Dermis microvascular lymphatic vessel endothelial cell (primary cell): ENCODE results near the gene BAIAP3. TPM values are rescaled to one million over a fixed set of nuclear protein-coding genes. Genes with fewer than 3 reads are reported as not detected.

ENCODE experiments used
- DNase-seq, 2 donors: peaks; one replicate each; pipeline versions ENCODE4 v3.0.0 to v3.0.0-alpha.2; 2010; ENCODE audit warnings: low read depth in 2 of 2
- total RNA-seq: library from RNA; depleted of rRNA; stranded (reverse); fragments of >200 nt; gene quantifications from 2 replicates; pipeline ENCODE4 v1.2.1, GENCODE V29; 2014

BAIAP3 gene
- total RNA-seq, 1 donor from 2014 or later = 0.64 TPM

DNA sequence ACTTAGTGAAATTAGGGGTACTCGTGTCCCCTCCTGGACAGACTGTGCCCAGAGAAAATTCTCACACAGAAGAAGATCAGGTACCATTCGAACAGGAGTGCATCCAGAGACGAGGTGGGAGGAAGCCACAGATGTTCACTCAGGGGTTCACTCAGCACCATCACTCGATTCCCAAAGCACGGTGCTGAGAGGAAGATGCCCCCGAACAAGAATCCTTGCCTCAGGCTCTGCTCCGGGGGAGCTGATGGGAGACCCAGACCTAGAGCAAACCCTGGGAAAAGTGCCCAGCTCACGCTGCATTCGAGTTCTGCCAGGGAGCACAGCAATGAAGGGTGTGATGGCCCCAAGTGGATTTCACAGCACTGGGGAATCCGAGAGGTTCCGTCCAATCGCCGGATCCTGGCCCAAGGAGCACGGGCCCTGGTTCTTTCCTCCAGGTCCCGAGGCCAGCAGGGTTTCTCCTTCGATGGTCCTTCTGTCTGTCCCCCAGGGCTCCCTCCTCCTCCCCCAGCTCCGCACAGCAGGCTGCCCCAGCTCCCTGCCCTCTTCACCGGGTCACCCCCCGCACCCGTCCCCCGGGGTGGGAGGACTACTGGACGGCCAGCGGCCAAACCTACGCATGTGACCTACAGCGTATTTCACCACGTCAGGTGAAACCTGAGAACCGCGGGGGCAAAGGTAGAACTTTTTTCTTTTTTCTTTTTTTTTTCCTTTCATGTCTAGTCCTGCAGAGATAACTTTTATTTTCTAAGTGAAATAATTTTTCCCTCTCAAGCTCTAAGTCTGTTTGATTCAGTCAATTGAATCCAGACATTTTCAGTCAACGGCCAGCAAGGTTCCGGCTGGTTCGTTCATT, 34.2 kb upstream of the BAIAP3 start:
- DNase-seq = no peak

DNA sequence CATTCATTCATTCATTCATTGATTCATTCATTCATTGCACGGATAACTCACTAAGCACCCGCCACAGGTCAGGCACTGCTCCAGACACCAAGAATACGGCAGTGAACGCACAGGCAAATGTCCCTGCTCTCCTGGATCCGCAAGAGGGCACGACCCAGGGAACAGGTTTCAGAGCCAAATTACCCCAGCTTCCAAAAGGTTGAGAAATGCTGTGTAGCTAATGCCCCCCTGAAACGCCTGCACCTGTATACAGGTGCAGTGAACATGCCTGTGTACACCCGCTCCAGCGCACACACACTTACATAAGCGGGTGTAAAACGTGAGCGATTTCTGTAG, 33.6 kb upstream of the BAIAP3 start:
- DNase-seq = no peak

DNA sequence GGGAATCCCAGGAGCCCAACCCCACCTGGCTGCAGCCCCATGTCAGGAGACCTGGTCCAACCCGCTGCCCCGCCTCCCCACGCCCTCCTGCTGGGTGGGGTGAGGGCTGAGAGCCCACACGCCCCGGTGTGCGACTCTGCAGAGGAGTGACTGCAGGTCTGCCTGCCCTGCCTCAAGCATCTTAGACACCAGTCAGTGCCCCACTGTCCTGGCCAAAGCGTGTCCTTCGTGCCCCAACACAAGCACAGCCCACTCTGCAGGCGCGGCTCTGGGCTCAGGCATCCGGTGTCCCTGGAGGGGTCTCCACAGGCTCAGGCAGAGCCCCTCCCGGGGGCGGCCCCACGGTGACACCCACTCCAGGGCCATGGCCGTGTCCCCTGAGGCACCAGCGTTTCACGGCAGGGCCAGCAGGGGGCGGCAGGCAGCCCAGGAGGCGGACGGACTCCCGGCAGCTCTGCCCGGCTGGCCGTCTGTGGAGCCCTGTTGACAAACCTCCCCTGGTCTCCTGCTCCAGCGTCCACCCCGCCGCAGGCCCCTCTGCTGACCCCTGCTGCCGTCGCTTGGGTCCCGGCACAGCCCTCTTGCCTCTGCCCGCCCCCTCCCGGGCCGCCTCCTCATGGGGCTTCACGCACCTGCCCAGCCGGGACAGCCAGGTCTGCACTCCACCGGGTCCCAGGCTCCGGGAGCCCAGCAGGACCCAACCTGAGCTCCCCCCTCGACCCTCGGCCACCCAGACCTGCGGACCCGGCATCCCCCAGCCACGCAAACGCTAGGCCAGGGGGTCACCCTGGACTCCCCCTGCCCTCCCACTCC, 32.6 kb upstream of the BAIAP3 start:
- peak; percentile 17 to 56 for DNase-seq

DNA sequence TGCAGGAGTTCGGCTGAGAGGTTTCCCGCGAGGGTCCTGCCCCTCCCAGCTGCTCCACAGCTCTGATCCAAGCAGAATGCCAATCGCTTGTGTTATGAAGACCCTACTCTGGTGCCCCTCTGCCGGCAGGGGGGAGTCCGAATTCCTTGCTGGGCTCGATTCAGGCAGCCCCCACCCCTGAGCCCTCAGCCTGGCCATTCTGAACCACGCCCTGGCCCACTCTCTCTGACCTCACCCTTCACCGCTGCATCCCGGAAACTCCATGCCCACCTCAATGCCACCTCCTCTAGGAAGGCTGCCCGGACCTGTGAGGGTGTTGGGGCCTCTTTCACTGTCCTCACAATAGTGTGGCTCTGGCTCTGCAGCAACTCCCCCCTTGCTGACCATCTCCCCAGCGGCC, 31.9 kb upstream of the BAIAP3 start:
- no peak for DNase-seq

DNA sequence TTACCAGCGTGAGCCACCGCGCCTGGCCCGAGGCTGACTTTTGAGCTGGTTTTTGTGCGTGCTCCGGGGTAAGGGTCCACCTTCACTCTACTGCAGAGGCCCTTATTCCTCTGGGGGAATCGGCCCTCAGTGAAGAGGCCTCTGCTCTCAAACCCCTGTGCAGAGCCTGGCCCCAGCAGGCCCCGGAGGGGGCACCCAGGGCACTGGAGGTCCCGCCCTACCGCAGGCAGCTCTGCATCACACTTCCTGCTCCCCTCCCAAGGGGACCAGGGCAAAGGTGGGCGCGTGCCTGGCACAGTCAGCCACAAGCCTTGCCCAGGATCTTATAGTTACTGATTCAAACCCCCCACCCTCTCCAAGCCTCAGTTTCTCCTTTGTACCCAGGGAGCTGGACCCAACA, 27.6 kb upstream of the BAIAP3 start:
- no peak for DNase-seq

DNA sequence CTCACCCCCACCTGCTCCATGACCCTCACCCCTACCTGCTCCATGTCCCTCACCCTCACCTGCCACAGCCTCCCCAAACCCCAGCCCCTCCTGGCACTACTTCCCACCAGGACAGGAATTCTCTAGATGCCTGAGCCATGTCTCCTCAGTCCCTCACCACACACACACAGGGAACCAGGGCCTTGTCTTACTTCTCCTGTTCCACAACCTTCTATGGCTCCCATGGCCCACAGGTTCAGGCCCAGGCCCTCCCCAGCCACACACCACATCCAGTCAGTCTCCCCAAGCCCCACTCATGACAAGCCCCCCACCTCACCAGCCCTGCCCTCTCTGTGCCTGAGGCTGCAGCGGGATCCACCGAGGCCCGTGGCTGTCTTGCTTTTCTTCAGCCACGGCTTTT, 27.1 kb upstream of the BAIAP3 start:
- no peak for DNase-seq

DNA sequence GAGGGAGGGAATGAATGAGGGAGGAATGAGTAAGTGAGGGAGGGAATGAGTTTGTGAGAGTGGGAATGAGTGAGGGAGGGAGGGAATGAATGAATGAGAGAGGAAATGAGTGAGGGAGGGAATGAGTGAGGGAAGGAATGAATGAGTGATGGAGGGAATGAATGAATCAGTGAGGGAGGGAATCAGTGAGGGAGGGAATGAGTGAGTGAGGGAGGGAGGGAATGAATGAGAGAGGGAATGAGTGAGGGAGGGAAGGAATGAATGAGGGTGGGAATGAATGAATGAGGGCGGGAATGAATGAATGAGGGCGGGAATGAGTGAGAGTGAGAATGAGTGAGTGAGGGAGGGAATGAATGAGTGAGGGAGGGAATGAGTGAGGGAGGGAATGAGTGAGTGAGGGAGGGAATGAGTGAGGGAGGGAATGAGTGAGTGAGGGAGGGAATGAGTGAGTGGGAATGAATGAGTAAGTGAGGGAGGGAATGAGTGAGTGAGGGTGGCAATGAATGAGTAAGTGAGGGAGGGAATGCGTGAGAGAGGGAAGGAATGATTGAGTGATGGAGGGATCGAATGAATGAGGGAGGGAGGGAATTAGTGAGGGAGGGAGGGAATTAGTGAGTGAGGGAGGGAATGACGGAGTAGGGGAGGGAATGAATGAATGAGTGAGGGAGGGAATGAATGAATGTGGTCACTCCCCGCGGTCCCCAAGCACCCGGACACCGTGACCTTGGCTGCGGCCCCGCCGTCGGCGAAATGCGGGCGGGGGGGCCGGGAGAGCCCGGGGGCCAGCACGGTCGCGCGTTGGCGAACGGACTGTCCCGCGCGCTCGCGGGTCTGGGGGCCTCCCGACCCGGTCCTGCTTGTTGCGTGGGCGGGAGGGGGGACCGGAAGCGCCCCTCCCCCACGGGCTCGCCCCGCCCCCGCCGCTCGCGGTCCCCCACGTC, 25.1 kb upstream of the BAIAP3 start:
- peak; percentile 10 to 41 for DNase-seq

DNA sequence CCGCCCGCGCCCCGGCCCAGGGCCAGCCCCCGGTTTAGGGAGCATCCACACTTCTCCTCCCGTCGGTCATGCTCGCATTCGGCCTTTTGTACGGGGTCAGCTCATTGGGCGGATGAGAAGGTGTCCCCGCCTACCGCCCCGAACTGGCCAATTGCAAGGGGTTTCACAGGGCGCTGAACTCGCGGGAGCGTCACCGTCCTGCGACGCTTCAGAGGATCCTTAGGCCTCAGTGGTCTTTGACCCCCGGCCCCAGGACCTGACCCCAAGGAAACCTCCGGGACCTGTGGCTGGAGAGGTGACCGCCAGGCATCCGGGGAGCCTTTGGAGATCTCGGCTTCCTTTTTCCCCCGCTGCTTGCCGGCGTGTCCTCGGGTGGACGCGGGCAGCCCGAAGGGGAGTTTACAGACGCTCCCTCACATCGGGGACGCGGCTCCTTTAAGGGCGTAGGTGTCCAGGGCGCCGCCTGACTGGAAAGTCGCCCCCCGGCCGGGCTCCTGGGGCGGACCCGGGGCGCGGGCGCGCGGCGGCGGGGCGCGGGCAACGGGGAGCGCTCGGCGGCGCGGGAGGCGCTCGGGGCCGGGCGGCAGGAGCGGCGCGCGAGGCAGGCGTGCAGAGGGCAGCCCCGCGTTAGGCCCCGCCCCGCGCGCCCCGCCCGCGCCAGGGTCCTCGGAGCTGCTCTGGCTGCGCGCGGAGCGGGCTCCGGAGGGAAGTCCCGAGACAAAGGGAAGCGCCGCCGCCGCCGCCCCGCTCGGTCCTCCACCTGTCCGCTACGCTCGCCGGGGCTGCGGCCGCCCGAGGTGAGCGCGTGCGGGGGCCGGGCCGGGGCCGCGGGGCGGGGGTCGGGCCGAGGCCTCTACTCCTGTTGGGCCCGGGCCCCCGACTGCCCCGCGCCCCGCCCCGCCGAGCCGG, 24.2 kb upstream of the BAIAP3 start, which contains the start of gene UBE2I:
Gene UBE2I, plus strand, starts transcription at position 660 of the 909 bp plus-strand sequence. CDS start 4,395 bp downstream, outside the sequence.
- DNase-seq = peak; percentile 96 to 97

DNA sequence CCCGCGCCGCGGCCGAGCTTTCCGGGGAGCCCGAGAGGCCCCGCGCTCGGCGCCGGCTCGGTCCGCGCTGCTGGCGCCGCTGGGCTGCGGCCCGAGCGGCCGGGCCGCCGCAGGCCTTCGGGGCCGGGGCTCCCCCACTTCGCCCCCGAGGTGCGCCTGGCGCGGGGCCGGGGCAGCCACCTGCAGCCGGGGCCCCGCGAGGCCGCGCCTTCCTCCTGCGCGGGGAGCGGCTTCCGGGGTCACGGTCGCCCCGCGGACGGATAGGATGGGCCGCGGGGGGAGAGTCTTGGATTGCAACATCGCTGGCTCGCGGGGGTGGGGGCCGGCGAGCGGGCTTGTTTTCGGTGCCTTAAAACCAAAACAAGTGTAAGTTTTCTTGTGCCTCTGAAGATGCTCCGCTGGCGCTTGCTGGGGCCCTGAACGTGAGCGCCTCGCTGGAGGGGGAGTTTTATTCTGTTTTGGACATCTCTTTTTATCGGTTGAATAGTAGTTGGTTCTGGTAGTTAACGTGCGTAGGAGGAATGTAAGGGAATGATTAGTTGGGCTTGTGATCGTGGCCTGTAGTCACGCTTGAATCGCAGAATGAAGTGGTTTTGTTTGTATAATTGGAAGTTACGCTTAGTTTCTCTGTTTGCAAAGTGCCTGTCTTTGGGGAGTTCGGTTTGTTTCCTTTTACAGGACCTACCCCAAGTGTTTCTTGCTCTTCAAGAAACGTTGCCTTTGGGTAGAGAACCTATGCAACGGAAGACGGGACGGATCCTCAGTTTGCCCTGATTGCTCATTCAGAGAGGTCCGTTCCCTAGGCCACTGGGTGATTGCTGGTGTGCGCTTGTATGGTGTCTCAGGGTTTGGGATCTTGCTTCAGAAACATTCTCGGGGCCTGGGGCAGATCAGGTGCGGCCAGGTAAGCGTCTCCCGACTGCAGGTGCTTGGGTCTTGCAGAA, 23.3 kb upstream of the BAIAP3 start:
- peak; percentile 18 to 29 for DNase-seq

DNA sequence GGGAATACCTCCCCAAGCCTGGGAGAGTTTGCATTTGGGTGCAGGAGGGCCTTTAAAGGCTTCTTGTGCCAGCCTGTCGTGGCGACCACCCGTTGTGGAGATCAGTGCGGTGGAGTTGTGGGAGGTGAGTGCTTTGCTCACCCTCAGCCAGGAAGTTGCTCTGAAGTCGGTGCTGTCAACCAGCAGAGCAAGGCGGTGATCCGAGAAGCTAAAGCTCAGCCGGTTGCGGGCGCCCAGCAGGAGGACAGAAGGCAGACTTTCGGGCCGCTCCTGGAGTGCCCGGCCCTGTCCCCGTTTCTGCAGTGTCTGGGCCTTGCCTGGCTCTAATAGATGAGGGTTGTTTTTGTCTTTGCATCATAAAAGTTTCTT, 22.6 kb upstream of the BAIAP3 start:
- peak in 1 of 2 donors; percentile 28 for DNase-seq

DNA sequence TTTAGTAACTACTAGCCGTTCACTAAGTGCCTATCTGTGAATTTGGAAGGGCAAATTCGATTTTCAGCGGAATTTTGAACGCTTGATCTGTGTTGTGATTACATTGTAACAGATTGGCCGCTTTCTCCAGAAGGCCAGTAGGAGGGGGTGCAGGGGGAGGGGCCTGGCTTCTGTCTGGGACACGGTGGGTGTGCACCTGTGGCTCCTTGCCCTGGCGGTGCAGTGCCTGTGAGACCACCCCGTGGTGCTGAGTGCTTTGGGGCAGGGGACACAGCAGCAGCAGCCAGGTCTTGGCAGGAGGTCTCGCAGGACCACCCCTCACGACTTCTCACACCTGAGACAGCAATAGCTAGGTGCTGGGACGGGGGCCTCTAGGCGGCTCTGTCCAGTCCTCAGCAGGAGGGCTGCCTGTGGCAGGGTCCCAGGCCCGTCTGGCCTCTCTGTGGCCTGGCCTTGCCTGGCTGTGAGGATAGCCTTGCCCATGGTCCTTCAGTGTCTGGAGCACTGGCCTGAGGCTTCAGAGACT, 22.2 kb upstream of the BAIAP3 start:
- DNase-seq = no peak

DNA sequence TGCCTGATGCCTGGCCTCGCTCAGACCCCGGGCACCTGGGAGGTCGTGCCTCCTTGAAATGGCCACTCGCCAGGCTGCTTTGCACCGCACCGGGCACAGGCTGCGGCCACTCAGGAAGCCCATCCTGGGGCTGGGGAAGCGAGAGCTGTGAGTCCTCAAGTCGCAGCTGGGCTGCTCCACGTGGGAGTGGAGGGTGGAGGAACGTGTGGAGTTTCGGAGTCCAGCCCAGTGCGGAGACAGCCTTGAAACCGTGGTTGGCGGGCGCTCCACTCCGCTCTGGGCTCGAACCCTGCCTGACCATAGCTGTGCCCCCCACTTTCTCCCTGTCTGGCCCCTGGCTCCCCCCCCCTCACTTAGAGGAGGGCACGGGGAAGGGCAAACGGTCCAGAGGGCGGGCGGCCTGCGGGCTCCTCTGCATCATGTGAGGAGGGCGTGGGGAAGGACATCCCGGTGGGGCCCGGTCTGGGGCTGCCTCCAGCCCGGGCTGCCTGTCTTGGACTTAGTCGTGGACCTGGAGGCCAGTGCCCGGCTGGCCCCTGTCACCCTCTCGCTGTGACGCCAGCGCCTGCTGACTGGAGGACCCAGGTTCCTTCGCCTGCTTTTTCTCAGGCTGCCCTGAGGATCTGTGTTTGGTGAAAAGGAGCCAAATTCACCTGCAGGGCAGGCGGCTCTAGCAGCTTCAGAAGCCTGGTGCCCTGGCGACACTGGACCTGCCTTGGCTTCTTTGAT, 21.5 kb upstream of the BAIAP3 start:
- no peak for DNase-seq

DNA sequence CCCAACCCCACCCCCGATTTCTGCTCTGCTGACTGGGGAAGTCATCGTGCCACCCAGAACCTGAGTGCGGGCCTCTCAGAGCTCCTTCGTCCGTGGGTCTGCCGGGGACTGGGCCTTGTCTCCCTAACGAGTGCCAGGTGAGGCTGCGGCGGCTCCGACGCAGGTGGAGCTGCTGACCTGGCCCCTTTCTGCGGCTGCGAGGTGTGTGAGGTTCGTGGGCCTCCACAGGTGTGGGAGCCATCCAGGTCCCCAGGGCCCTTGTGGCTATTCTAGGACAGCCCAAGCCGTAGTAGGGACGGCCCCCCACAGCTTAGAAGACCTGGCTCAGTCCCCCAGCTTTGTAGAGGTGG, 21.0 kb upstream of the BAIAP3 start:
- no peak for DNase-seq

DNA sequence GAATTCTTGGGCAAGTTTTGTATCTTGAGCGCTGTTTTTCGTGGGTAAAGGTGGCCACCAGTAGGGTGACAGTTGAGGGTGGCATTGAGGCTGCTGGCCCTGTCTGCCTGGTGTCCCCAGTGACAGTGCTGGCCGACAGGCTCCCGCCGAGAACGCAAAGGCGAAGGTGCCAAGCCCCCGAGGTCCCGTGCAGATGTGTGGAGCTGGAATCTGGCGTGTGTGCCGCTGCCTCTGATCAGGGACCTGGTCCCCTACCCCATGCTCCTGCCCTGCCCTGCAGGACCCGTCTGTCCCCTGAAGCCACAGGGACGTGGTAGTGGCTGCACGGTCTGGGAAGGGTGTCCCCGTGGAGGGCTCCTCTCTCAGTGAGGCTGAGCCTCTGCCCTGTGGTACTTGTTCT, 20.5 kb upstream of the BAIAP3 start:
- no peak for DNase-seq

DNA sequence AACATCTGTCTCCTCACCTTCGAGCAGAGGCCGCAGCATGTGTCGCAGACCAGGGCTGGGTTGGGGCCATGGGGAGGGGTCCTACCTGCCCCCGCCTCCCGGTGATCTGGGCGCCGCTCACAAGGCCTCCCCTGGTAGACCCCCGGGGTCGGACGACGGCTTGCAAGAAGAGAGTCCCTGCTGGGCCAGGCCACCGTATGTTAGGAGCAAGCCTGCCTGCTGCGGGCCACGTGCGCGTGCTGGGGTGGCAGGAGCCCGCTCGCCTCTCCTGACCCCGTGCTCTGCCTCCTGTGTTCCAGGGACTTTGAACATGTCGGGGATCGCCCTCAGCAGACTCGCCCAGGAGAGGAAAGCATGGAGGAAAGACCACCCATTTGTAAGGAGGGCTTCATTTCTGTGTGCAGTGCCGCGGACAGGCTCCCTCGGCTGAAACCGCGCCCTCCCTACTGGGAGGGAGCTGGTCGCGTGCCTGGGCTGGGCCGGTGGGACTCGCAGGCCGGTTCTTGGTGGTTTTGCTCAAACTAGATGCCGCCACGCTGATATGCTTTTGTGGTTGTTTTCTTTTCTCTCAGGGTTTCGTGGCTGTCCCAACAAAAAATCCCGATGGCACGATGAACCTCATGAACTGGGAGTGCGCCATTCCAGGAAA, 19.6 kb upstream of the BAIAP3 start:
- no peak for DNase-seq

DNA sequence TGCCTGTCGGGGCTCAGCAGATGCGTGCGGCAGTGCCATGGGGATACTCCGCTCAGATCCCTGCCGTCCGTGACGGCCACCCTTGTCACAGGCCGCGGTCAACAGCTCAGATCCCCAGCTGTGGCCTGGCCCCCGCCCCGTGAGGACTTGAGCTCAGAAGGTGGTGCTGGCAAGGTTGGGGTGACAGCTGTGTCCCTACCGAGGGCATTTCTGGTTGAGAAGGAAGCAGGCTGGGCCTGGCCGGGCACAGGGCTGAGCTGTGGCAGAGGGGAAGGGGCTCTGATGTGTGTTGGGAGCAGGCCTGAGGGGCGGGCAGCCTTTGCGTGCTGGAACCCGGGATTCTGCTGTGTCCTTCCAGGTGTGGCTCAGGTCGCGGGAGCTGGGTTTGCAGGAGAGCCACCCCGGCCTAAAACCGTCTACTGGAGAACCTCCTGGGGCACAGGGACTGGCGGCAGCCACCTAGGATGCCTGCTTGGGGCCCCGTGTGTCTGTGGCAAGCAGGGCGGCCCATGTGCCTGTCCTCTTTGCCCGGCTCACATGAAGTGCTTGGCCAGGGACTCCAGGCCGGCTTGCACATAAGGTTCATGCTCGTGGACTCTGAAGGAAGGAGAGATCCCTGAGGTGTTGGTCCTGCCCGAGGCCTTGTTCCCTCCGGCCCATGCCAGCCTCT, 18.9 kb upstream of the BAIAP3 start:
- DNase-seq = no peak
